Astrocyte of the hippocampus (primary cell): ENCODE results near the gene LIN37.
"Not testable (repeated sequence)": the region's sequence is repeated elsewhere in the genome, so short reads cannot be mapped to it uniquely, and the experiment has no call there.

Experiments used
- DNase-seq: peaks from one replicate; pipeline ENCODE4 v3.0.0; 2011; ENCODE audit warnings: low read depth, low spot score

Gene LIN37

DNA sequence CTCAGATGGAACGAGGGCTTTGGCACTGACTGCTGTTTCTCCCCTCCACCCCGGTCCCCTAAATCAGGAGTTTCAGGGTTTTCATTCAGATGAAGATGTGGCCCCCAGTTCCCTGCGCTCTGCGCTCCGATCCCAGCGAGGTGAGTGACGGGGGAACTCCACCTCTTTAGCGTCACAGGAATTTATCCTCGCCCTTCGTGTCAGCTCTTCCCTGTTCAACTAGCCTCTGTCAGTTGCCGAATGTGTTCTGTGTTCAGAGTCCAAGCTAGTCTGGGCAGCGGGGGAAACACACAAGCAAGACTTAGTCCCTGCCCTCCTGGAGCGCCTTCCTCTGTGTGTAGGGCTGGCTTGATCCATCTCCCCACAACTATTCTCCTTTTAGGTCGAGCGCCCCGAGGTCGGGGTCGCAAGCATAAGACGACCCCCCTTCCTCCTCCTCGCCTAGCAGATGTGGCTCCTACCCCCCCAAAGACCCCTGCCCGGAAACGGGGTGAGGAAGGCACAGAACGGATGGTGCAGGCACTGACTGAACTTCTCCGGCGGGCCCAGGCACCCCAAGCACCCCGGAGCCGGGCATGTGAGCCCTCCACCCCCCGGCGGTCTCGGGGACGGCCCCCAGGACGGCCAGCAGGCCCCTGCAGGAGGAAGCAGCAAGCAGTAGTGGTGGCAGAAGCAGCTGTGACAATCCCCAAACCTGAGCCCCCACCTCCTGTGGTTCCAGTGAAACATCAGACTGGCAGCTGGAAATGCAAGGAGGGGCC is 28.8 kb upstream of the LIN37 start:
- DNase-seq, result no peak

GRCh38 chr19:35720163-35720524 is 28.2 kb upstream of the LIN37 start:
- DNase-seq, result no peak

DNA sequence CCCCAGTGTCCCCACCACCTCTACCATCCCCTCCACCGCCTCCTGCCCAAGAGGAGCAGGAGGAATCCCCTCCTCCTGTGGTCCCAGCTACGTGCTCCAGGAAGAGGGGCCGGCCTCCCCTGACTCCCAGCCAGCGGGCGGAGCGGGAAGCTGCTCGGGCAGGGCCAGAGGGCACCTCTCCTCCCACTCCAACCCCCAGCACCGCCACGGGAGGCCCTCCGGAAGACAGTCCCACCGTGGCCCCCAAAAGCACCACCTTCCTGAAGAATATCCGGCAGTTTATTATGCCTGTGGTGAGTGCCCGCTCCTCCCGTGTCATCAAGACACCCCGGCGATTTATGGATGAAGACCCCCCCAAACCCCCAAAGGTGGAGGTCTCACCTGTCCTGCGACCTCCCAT is 27.7 kb upstream of the LIN37 start:
- no peak for DNase-seq

- DNase-seq, result no peak
Measured at GRCh38 chr19:35721374-35721773, 27.0 kb upstream of the LIN37 start.

DNA sequence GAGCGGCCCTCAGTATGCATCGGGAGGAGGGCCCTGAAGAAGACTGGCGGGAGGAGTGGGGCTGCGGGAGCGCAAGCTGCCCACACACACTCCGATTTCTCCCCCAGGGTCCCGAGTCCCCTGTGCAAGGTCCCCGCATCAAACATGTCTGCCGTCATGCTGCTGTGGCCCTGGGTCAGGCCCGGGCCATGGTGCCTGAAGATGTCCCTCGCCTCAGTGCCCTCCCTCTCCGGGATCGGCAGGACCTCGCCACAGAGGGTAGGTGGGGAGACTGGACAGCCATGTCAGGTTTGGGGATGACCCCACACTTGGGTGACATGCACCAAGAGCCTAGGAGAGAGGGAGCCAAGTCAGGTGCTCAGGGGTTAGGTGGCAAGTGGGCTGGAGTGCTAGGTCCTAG is 25.9 kb upstream of the LIN37 start:
- DNase-seq, result no peak

DNA sequence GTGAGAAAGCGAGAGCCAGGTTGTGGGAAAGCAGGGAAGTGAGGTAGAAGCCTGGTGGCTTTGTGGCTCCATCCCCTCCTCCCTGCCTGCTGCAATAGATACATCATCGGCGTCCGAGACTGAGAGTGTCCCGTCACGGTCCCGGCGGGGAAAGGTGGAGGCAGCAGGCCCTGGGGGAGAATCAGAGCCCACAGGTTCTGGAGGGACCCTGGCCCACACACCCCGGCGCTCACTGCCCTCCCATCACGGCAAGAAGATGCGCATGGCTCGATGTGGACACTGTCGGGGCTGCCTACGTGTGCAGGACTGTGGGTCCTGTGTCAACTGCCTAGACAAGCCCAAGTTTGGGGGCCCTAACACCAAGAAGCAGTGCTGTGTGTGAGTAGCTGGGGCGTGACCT is 25.5 kb upstream of the LIN37 start:
- DNase-seq, result no peak

- DNase-seq, result no peak
Measured at GRCh38 chr19:35723671-35724070, 24.7 kb upstream of the LIN37 start.

GRCh38 chr19:35724132-35724531 is 24.2 kb upstream of the LIN37 start:
- DNase-seq, result not testable (repeated sequence)

DNA sequence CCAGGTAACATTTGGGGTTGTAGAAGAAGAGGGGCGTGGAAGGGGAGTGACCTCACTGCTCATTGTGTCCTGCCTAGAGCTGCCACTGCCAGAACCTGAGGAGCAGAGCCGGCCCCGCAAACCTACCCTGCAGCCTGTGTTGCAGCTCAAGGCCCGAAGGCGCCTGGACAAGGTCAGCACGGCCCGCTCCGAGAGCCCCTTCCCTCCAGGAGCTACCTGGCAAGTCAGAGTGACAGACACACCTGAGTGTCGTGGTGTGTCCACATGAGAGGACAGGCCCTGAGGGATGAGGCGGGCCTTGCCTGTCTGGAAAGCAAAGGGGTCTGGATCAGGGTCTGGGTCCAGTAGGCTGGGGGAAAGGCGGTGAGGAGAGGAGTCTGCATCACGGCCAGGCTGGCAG is 23.8 kb upstream of the LIN37 start:
- DNase-seq, result no peak

- DNase-seq, result no peak
Measured at GRCh38 chr19:35725216-35725861, 23.0 kb upstream of the LIN37 start.

DNA sequence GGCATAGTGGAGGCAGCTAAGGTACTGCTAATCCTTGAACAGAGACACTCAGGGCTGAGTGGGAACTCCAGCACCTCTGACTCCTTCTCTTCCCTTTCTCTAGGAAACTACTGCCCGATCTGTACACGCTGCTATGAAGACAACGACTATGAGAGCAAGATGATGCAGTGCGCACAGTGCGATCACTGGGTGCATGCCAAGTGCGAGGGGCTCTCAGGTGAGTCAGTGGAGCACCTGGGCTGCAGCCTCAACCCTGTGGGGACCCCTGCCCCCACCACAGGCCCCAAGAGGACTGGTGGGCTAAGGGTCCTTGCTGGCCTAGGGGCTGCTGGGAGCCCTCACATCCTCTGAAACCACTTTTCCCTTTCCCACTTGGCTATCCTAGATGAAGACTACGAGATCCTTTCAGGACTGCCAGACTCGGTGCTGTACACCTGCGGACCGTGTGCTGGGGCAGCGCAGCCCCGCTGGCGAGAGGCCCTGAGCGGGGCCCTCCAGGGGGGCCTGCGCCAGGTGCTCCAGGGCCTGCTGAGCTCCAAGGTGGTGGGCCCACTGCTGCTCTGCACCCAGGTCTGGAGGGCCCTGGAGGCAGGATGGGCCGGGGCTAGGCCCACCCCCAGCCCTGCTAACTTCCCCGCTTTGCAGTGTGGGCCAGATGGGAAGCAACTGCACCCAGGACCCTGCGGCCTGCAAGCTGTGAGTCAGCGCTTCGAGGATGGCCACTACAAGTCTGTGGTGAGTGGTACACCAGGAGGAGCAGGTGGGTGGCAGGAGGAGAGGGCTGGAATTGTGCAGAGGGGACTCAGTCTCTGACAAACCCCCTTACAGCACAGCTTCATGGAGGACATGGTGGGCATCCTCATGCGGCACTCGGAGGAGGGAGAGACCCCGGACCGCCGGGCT is 21.1 kb upstream of the LIN37 start:
- no peak for DNase-seq

GRCh38 chr19:35727956-35728706 is 20.2 kb upstream of the LIN37 start:
- no peak for DNase-seq

DNA sequence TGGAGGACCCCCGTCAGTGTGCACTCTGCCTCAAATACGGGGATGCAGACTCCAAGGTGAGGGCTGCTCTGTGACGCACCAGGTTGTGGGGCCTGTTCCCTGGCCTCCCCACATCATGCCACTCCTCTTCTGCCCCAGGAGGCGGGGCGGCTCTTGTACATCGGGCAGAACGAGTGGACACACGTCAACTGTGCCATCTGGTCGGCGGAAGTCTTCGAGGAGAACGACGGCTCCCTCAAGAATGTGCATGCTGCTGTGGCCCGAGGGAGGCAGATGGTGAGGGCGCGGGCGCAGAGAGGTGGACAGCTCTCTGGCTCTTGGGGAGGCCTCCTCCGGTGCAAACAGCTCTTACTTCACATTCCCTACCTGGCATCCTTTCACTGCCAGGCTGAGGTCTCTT is 19.4 kb upstream of the LIN37 start:
- DNase-seq, result no peak

- DNase-seq, result no peak
Measured at GRCh38 chr19:35729763-35730162, 18.6 kb upstream of the LIN37 start.

GRCh38 chr19:35730326-35730725 is 18.1 kb upstream of the LIN37 start:
- DNase-seq, result no peak

GRCh38 chr19:35731353-35731752 is 17.0 kb upstream of the LIN37 start:
- DNase-seq, result no peak

DNA sequence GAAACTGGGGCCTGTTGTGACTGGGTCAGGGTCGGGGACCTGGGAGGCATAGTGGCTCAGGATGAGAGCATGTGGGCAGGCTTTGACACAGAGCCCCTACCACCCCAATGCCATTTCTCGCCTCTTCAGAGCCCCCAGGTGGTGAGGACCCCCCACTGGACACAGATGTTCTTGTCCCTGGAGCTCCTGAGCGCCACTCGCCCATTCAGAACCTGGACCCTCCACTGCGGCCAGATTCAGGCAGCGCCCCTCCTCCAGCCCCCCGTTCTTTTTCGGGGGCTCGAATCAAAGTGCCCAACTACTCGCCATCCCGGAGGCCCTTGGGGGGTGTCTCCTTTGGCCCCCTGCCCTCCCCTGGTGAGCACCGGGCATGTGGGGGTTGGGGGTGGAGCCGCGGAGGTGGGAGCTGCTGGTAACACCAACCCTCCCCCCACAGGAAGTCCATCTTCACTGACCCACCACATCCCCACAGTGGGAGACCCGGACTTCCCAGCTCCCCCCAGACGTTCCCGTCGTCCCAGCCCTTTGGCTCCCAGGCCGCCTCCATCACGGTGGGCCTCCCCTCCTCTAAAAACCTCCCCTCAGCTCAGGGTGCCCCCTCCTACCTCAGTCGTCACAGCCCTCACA is 16.5 kb upstream of the LIN37 start:
- no peak for DNase-seq

GRCh38 chr19:35732540-35733179 is 15.7 kb upstream of the LIN37 start:
- DNase-seq, result no peak

DNA sequence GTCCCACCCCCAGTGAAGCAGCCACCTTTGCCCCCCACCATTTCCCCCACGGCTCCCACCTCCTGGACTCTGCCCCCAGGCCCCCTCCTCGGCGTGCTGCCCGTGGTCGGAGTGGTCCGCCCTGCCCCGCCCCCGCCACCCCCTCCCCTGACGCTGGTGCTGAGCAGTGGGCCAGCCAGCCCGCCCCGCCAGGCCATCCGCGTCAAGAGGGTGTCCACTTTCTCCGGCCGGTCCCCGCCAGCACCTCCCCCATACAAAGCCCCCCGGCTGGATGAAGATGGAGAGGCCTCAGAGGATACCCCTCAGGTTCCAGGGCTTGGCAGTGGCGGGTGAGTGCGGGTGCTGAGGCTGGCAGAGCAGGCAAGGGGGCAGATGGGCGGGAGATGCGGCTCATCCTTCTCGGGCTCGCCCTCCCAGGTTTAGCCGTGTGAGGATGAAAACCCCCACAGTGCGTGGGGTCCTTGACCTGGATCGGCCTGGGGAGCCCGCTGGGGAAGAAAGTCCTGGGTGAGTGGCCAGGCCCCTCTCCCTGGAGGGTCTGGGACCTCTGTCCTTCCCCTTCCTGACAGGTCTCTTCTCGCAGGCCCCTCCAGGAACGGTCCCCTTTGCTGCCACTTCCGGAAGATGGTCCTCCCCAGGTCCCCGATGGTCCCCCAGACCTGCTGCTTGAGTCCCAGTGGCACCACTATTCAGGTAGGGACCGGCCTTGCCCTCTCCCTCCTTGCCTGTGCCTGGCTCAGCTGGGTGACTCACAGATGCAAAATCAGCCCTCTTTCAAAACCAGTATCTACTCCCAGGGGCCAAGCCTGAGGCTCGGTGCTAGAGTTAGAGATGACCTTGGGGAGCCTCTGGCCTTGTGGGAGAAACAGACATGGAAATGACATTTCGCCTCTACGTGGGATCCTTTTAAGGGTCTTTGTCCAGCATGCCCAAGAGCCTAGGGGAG is 14.9 kb upstream of the LIN37 start:
- no peak for DNase-seq

- no peak for DNase-seq
Measured at GRCh38 chr19:35734273-35734672, 14.1 kb upstream of the LIN37 start.
